ENCODE measurements around the gene SCAMP5.

The SCAMP5 gene

GRCh38 chr15:75023872-75024636, 28.7 kb downstream of the SCAMP5 start:
- DNase-seq (ENCODE audit: low read depth, low spot score), result peak; percentile 29

GRCh38 chr15:75025107-75025506, 29.7 kb downstream of the SCAMP5 start:
- no peak for TF ChIP-seq CTCF (IDR thresholded peaks at IDR 0.05; ENCODE audit: low read depth, low read length)
- in situ Hi-C loops (cut with HindIII; ENCODE audit: low sequenced_read_pairs), result no loop called here
- H3K4me3 ChIP-seq (ENCODE audit: low read depth, low read length), result no peak overlapping the region

More at GRCh38 chr15:75023872-75024636, 28.7 kb downstream of the SCAMP5 start:
- H3K4me3 ChIP-seq (ENCODE audit: low read depth, low read length), result peak overlapping the region; percentile 99
- TF ChIP-seq CTCF (IDR thresholded peaks at IDR 0.05; ENCODE audit: low read depth, low read length), result no peak
- in situ Hi-C loops (cut with HindIII; ENCODE audit: low sequenced_read_pairs), result no loop called here

GRCh38 chr15:75025548-75026260, 30.3 kb downstream of the SCAMP5 start:
- in situ Hi-C loops (cut with HindIII; ENCODE audit: low sequenced_read_pairs), result no loop called here
- DNase-seq (ENCODE audit: low read depth, low spot score), result no peak
- H3K4me3 ChIP-seq (ENCODE audit: low read depth, low read length), result no peak overlapping the region
- no peak for TF ChIP-seq CTCF (IDR thresholded peaks at IDR 0.05; ENCODE audit: low read depth, low read length)

More at GRCh38 chr15:75025107-75025506, 29.7 kb downstream of the SCAMP5 start:
- no peak for DNase-seq (ENCODE audit: low read depth, low spot score)

- no peak overlapping the region for H3K4me3 ChIP-seq (ENCODE audit: low read depth, low read length)
- TF ChIP-seq CTCF (IDR thresholded peaks at IDR 0.05; ENCODE audit: low read depth, low read length), result no peak
- no peak for DNase-seq (ENCODE audit: low read depth, low spot score)
- in situ Hi-C loops (cut with HindIII; ENCODE audit: low sequenced_read_pairs), result no loop called here
Measured at GRCh38 chr15:75027551-75027950, 32.2 kb downstream of the SCAMP5 start.

- H3K4me3 ChIP-seq (ENCODE audit: low read depth, low read length), result no peak overlapping the region
- in situ Hi-C loops (cut with HindIII; ENCODE audit: low sequenced_read_pairs), result no loop called here
- DNase-seq (ENCODE audit: low read depth, low spot score), result no peak
- TF ChIP-seq CTCF (IDR thresholded peaks at IDR 0.05; ENCODE audit: low read depth, low read length), result no peak
Measured at GRCh38 chr15:75028991-75029377, 33.6 kb downstream of the SCAMP5 start.

- H3K4me3 ChIP-seq (ENCODE audit: low read depth, low read length), result no peak overlapping the region
- TF ChIP-seq CTCF (IDR thresholded peaks at IDR 0.05; ENCODE audit: low read depth, low read length), result peak; percentile 89
- DNase-seq (ENCODE audit: low read depth, low spot score), result peak; percentile 81
Measured at GRCh38 chr15:75029378-75030022, 34.1 kb downstream of the SCAMP5 start.

More at GRCh38 chr15:75029378-75030022, 34.1 kb downstream of the SCAMP5 start:
- in situ Hi-C loops (cut with HindIII; ENCODE audit: low sequenced_read_pairs), result no loop called here
